ENCODE data around the gene RAD51B.
"Not testable (repeated sequence)": the region's sequence is repeated elsewhere in the genome, so short reads cannot be mapped to it uniquely, and the experiment has no call there.

- TF ChIP-seq, protein P1, sequence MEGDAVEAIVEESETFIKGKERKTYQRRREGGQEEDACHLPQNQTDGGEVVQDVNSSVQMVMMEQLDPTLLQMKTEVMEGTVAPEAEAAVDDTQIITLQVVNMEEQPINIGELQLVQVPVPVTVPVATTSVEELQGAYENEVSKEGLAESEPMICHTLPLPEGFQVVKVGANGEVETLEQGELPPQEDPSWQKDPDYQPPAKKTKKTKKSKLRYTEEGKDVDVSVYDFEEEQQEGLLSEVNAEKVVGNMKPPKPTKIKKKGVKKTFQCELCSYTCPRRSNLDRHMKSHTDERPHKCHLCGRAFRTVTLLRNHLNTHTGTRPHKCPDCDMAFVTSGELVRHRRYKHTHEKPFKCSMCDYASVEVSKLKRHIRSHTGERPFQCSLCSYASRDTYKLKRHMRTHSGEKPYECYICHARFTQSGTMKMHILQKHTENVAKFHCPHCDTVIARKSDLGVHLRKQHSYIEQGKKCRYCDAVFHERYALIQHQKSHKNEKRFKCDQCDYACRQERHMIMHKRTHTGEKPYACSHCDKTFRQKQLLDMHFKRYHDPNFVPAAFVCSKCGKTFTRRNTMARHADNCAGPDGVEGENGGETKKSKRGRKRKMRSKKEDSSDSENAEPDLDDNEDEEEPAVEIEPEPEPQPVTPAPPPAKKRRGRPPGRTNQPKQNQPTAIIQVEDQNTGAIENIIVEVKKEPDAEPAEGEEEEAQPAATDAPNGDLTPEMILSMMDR (IDR thresholded peaks at IDR 0.05): not testable (repeated sequence)
- not testable (repeated sequence) for TF ChIP-seq POLR2A, POLR2AphosphoS5 (IDR thresholded peaks at IDR 0.05)
These were observed 616.1 kb downstream of the RAD51B start for GRCh38 chr14:68435631-68436030.

All from upper lobe of left lung (tissue), 4 donors.